NT2/D1 (cell line): ENCODE measurements around the gene MRPS22.
"Not testable (repeated sequence)": the region's sequence is repeated elsewhere in the genome, so short reads cannot be mapped to it uniquely, and the experiment has no call there.

Source experiments
- DNase-seq: peaks from one replicate; pipeline ENCODE4 v3.0.0-alpha.2; 2011; ENCODE audit warnings: low read depth, low spot score
- H3K27me3 ChIP-seq: 2 replicates; pipeline ENCODE4 v1.6.0; 2011; ENCODE audit warnings: mild to moderate bottlenecking; ENCODE audit not compliant: insufficient read length, insufficient read depth
- H3K36me3 ChIP-seq: 2 replicates; pipeline ENCODE4 v1.6.1; 2011; ENCODE audit warnings: mild to moderate bottlenecking, low read length, mixed read lengths; ENCODE audit not compliant: insufficient read depth, insufficient read length
- H3K4me1 ChIP-seq: 2 replicates; pipeline ENCODE4 v1.5.1; 2011; ENCODE audit not compliant: insufficient read depth, insufficient read length
- H3K4me3 ChIP-seq: 2 replicates; pipeline ENCODE4 v1.5.1; 2011; ENCODE audit warnings: low read depth; ENCODE audit not compliant: insufficient read length
- H3K9ac ChIP-seq: 2 replicates; pipeline ENCODE4 v1.6.0; 2011; ENCODE audit warnings: low read depth; ENCODE audit not compliant: insufficient read length
- H3K9me3 ChIP-seq: 2 replicates; pipeline ENCODE4 v1.5.1; 2011; ENCODE audit warnings: mild to moderate bottlenecking, low read length; ENCODE audit not compliant: insufficient read depth
- SUZ12 ChIP-seq: IDR thresholded peaks from 2 replicates; pipeline ENCODE4 v1.6.1; 2011; ENCODE audit not compliant: insufficient read length, insufficient read depth; ENCODE audit errors: extremely low read depth
- YY1 ChIP-seq: IDR thresholded peaks from 2 replicates; pipeline ENCODE4 v1.6.1; 2011; ENCODE audit not compliant: insufficient read length, insufficient read depth
- ZNF274 ChIP-seq: IDR thresholded peaks from 2 replicates; pipeline ENCODE4 v1.6.1; 2011; ENCODE audit warnings: mild to moderate bottlenecking, low read depth, low read length

MRPS22 gene

DNA sequence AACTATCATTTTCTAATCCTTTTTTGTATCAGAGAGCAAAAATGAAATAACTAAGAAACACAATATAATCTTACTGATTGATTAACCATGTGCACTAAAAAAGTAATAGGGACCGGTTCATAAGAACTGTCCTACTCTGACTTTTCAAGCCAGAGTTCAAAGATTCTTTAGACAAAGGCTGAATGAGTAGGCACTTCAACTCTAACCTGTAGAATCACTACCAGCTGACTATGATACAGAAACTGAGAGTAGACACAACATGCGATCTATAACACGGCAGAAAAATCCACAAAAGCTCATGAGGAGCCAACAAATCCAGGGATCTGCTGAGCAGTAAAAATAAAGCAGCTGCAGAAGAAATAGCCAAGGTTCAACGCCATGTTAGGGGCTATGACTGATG is 36.8 kb downstream of the MRPS22 start:
- DNase-seq: no peak
- H3K4me1 ChIP-seq: no peaks in the 10 kb centered on the region
- no peaks in the 10 kb centered on the region for H3K27me3 ChIP-seq
- TF ChIP-seq ZNF274: no peak
- TF ChIP-seq SUZ12: no peak
- TF ChIP-seq YY1: no peak
- no peak overlapping the region for H3K4me3 ChIP-seq
- no peaks in the 10 kb centered on the region for H3K9me3 ChIP-seq
- H3K36me3 ChIP-seq: peaks cover 83% of the 10 kb centered on the region
- H3K9ac ChIP-seq: no peak overlapping the region

DNA sequence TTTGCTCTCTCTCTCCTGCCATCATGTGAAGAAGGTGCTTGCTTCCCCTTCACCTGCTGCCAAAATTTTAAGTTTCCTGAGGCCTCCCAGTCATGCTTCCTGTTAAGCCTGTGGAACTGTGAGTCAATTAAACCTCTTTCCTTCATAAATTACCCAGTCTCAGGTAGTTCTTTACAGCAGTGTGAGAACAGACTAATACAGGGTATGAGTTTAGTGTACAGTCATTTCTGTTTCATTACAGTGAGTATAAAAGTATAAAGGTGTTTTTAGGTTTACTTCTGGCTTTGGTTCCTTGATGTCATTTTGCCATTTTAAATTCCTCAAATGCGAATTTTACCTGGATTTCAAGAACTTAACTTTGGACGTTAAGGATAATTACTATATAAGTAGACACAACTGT is 38.5 kb downstream of the MRPS22 start:
- not testable (repeated sequence) for H3K4me3 ChIP-seq, H3K9ac ChIP-seq, H3K27me3 ChIP-seq, H3K9me3 ChIP-seq, DNase-seq, H3K4me1 ChIP-seq
- peaks cover 70% of the 10 kb centered on the region for H3K36me3 ChIP-seq

DNA sequence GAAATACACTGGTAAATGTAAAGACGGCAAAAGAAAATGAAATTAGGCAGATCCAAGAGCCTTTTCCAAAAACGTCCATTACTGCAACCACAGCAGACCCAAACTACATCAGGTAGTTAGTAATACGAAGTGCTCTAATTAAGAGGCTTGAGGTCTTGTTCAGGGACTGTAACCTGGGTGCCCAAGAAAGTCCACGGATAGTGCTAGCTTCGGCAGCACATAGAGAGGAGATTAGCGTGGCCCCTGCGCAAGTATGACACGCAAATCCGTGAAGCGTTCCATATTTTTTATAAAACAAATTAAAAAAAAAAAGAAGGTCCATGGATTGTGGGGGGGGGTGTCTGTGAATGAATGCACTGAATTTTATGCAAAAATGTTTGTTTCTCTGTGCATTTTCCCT is 44.3 kb downstream of the MRPS22 start:
- no peaks in the 10 kb centered on the region for H3K4me1 ChIP-seq
- TF ChIP-seq ZNF274: no peak
- TF ChIP-seq SUZ12: no peak
- TF ChIP-seq YY1: no peak
- H3K9me3 ChIP-seq: no peaks in the 10 kb centered on the region
- no peak overlapping the region for H3K4me3 ChIP-seq
- H3K9ac ChIP-seq: peak overlapping the region; percentile 16
- peaks cover 23% of the 10 kb centered on the region for H3K36me3 ChIP-seq
- DNase-seq: no peak
- H3K27me3 ChIP-seq: no peaks in the 10 kb centered on the region

DNA sequence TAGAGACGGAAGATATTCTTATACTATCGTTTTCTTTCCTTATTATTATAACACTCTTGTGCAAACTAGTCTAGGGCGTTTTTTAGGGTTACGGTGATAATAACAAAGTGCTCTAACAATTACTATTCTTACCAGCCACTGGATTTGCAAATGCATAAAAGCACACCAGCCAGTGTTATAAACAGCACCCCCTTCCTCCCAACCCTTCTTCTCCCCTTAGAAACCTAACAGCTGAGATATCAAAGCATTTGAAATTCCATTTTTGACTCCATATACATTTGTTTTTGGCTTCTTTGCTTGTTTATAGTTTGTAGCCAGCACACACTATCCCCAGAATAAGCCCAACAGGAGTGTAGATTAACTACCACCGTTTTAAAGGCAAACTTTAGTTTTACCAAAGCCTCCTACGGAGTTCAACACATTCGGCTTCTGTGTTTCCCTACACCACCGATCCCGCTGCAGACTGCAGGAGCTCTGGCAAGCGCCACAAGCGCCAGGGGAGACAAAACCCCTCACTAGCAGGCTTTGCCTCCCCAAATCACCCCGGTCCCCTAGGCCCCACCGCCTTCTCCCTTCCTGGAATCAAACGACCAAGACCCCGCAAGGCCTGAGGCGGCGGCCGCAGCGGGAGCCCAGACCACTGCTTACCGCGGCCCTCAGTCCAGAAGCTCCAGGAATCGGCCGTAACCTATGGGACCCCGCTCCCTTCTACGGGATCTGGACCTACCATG is 45.2 kb downstream of the MRPS22 start:
- Histone ChIP-seq H3K4me1 (no peaks in the 10 kb centered on the region), H3K9ac (peak overlapping the region; percentile 96), H3K9me3 (no peaks in the 10 kb centered on the region), H3K4me3 (peak overlapping the region; percentile 96), H3K36me3 (peaks cover 17% of the 10 kb centered on the region), H3K27me3 (no peaks in the 10 kb centered on the region)
- peak; percentile 3 for DNase-seq
- TF ChIP-seq SUZ12 (no peak), YY1 (no peak), ZNF274 (no peak)

GRCh38 chr3:139389552-139390368 is 45.9 kb downstream of the MRPS22 start, which contains the start of gene COPB2:
Gene COPB2 (minus strand): TSS chr3:139389647. CDS start chr3:139389550, 97 bp downstream.
- Histone ChIP-seq H3K4me1 (no peaks in the 10 kb centered on the region), H3K27me3 (no peaks in the 10 kb centered on the region), H3K9me3 (no peaks in the 10 kb centered on the region), H3K4me3 (peak within 1 kb of the TSS; percentile 96), H3K36me3 (peaks cover 15% of the 10 kb centered on the region), H3K9ac (peak within 1 kb of the TSS; percentile 96)
- DNase-seq: peak; percentile 99
- no peak for TF ChIP-seq YY1

DNA sequence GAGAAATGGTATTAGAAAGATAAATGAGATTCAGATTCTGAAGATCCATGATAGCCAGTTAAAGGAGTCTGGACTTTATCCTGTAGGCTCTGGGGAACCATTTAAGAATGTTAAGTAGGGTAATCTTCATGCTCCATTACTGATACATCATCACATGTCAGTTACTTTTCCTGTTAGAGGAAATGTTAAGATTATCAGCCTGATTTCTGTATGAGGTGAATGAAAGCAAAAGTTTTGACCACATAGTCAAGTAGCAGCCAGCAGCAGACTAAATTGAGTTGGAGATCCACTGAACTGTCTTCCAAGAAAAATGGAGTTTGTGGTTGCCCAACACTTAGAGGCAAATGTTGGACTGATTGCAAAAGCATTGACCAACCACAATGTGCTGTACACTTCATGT is 50.3 kb downstream of the MRPS22 start:
- peaks cover 3% of the 10 kb centered on the region for H3K36me3 ChIP-seq
- no peaks in the 10 kb centered on the region for H3K4me1 ChIP-seq
- no peak overlapping the region for H3K4me3 ChIP-seq
- H3K9ac ChIP-seq: no peak overlapping the region
- no peaks in the 10 kb centered on the region for H3K27me3 ChIP-seq
- DNase-seq: no peak
- H3K9me3 ChIP-seq: no peaks in the 10 kb centered on the region
- TF ChIP-seq YY1: no peak

DNA sequence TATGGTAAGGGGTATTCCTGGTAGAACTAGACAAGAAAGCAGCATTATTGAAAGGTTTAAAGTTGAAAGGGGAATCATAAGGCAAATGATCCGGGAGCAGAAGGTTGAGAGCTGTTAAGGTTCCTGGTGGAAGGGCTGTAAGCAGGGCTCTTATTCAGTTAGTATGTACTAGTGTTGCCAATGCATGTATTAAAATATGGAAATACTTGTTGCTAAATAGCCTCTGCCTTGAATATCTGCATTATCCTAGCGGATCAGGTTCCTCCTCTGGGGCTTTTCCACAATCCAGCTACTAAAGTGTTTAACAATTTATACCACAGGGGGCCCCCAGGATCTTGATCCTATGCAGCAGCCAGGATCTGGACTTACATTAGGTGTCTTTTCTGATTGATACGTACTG is 52.9 kb downstream of the MRPS22 start:
- no peaks in the 10 kb centered on the region for H3K27me3 ChIP-seq
- H3K36me3 ChIP-seq: peaks cover 3% of the 10 kb centered on the region
- DNase-seq: no peak
- H3K9me3 ChIP-seq: peaks cover 6% of the 10 kb centered on the region; the same call in 1 of the 2 replicates
- TF ChIP-seq YY1: no peak
- no peak for TF ChIP-seq ZNF274
- TF ChIP-seq SUZ12: no peak
- no peaks in the 10 kb centered on the region for H3K4me1 ChIP-seq
- no peak overlapping the region for H3K9ac ChIP-seq
- no peak overlapping the region for H3K4me3 ChIP-seq

GRCh38 chr3:139401155-139401554 is 57.3 kb downstream of the MRPS22 start:
- not testable (repeated sequence) for DNase-seq, H3K4me3 ChIP-seq, H3K9ac ChIP-seq, H3K36me3 ChIP-seq, H3K4me1 ChIP-seq, H3K27me3 ChIP-seq
- peaks cover 23% of the 10 kb centered on the region; the same call in 1 of the 2 replicates for H3K9me3 ChIP-seq
